Fibroblast of lung (primary cell): Measurements from ENCODE around the gene IL10RA. TPM values are rescaled to one million over a fixed set of nuclear protein-coding genes. Genes with fewer than 3 reads are reported as not detected.

Experiments used
- DNase-seq, 2 donors: peaks; one replicate each; pipeline versions ENCODE4 v3.0.0 to v3.0.0-alpha.2; 2010; ENCODE audit warnings: low read depth in 2 of 2
- H2AFZ ChIP-seq: 2 replicates; pipeline ENCODE4 v1.5.1; 2012; ENCODE audit warnings: low read length, control low read depth, inconsistent platforms
- H3K27ac ChIP-seq: 2 replicates; pipeline ENCODE4 v1.5.1; 2011; ENCODE audit warnings: low read length, control low read depth; ENCODE audit not compliant: insufficient read depth
- H3K27me3 ChIP-seq: 2 replicates; pipeline ENCODE4 v1.5.1; 2011; ENCODE audit warnings: mild to moderate bottlenecking, low read length; ENCODE audit not compliant: control insufficient read depth, insufficient read depth
- H3K36me3 ChIP-seq: 2 replicates; pipeline ENCODE4 v1.5.1; 2011; ENCODE audit warnings: low read length; ENCODE audit not compliant: control insufficient read depth, insufficient read depth
- H3K4me1 ChIP-seq: 2 replicates; pipeline ENCODE4 v1.5.1; 2011; ENCODE audit warnings: low read length; ENCODE audit not compliant: control insufficient read depth, insufficient read depth; ENCODE audit errors: extremely low read depth
- H3K4me2 ChIP-seq: 2 replicates; pipeline ENCODE4 v1.5.1; 2011; ENCODE audit warnings: low read length, control low read depth; ENCODE audit not compliant: insufficient read depth; ENCODE audit errors: extremely low read depth
- H3K4me3 ChIP-seq, 4 experiments: fragments of 200-600 bp in 1 of 4; sonication (generic) in 1 of 4; replicated peaks in 1 of 4; 2 replicates each; pipeline ENCODE4 v1.5.1; 2011 to 2016; ENCODE audit warnings: low read length in 4 of 4, low read depth in 3 of 4, mild to moderate bottlenecking in 3 of 4, control low read depth in 2 of 4, inconsistent platforms in 1 of 4, mixed read lengths in 1 of 4; ENCODE audit not compliant: insufficient read depth in 1 of 4; ENCODE audit errors: control extremely low read depth in 1 of 4
- H3K79me2 ChIP-seq: 2 replicates; pipeline ENCODE4 v1.5.1; 2012; ENCODE audit warnings: mild to moderate bottlenecking, low read length, inconsistent platforms; ENCODE audit not compliant: control insufficient read depth, insufficient read depth
- H3K9ac ChIP-seq: 2 replicates; pipeline ENCODE4 v1.5.1; 2011; ENCODE audit warnings: mild to moderate bottlenecking, low read length, control low read depth; ENCODE audit not compliant: insufficient read depth
- H3K9me3 ChIP-seq: 2 replicates; pipeline ENCODE4 v1.5.1; 2012; ENCODE audit warnings: low read depth, low read length; ENCODE audit not compliant: control insufficient read depth, insufficient read depth
- H4K20me1 ChIP-seq: 2 replicates; pipeline ENCODE4 v1.5.1; 2011; ENCODE audit warnings: low read length; ENCODE audit not compliant: control insufficient read depth, insufficient read depth; ENCODE audit errors: extremely low read depth
- EZH2 ChIP-seq: IDR thresholded peaks from 2 replicates; pipeline ENCODE4 v1.5.1; 2012; ENCODE audit warnings: low read length, control low read depth, mild to moderate bottlenecking; ENCODE audit errors: missing control alignments
- polyA plus RNA-seq, 2 donors: library from polyadenylated mRNA; depleted of rRNA in 1 of 2; stranded (reverse) in 1 of 2; unstranded in 1 of 2; fragments of >200 nt; gene quantifications; 2 replicates each; pipeline ENCODE4 v1.2.1, GENCODE V29; 2011 to 2012; ENCODE audit warnings: missing spikeins in 1 of 2
- total RNA-seq: library from RNA; depleted of rRNA; stranded (reverse); fragments of >200 nt; gene quantifications from 2 replicates; pipeline ENCODE4 v1.2.1, GENCODE V29; 2014
- TF ChIP-seq, protein P1 (sequence below), 2 donors: IDR thresholded peaks in 1 of 2; conservative IDR thresholded peaks in 1 of 2; 1 replicate in 1 of 2; 2 replicates in 1 of 2; pipeline ENCODE4 v1.5.1; 2011 to 2012; ENCODE audit warnings: low read length in 2 of 2, control low read depth in 1 of 2, inconsistent platforms in 1 of 2, low read depth in 1 of 2, mild to moderate bottlenecking in 1 of 2

IL10RA gene
- total and polyA plus RNA-seq, 2 donors (not counting 1 experiment from before 2014, with no cell fraction given) = 0.17 TPM; not detected in 1

DNA sequence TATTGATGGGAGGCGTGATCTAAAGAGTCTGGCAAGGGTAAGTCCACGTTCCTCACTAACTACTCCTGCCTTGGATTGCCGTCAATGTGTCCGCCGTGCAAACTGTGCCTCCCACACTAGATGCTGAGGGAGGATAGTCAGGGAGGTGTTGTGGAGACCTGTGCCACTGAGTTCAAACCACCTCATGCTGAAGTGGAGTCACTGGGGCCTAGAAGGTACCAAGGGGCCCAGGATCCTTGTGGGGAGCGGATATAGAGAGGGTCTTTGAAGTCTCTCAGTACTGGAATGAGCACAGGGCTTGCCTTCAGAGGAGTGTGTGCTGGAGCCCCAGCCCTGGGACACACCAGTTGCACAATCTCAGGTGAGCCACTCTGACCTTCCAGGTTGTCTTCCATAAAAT is 63.6 kb downstream of the IL10RA start:
- Histone ChIP-seq H3K27ac (no peak overlapping the region), H3K4me3 (no peak overlapping the region), H3K36me3 (no peaks in the 10 kb centered on the region), H2AFZ (no peak overlapping the region), H3K4me1 (no peaks in the 10 kb centered on the region), H4K20me1 (no peaks in the 10 kb centered on the region), H3K9ac (no peak overlapping the region), H3K27me3 (peaks cover 4% of the 10 kb centered on the region), H3K9me3 (no peaks in the 10 kb centered on the region), H3K4me2 (no peak overlapping the region), H3K79me2 (no peaks in the 10 kb centered on the region)
- TF ChIP-seq, protein P1, sequence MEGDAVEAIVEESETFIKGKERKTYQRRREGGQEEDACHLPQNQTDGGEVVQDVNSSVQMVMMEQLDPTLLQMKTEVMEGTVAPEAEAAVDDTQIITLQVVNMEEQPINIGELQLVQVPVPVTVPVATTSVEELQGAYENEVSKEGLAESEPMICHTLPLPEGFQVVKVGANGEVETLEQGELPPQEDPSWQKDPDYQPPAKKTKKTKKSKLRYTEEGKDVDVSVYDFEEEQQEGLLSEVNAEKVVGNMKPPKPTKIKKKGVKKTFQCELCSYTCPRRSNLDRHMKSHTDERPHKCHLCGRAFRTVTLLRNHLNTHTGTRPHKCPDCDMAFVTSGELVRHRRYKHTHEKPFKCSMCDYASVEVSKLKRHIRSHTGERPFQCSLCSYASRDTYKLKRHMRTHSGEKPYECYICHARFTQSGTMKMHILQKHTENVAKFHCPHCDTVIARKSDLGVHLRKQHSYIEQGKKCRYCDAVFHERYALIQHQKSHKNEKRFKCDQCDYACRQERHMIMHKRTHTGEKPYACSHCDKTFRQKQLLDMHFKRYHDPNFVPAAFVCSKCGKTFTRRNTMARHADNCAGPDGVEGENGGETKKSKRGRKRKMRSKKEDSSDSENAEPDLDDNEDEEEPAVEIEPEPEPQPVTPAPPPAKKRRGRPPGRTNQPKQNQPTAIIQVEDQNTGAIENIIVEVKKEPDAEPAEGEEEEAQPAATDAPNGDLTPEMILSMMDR (conservative IDR thresholded peaks at IDR 0.05 in 1 of 2, IDR thresholded peaks at IDR 0.05 in 1 of 2; ENCODE audit: low read depth in 1 of 2, low read length in 2 of 2) = no peak
- no peak for TF ChIP-seq EZH2
- DNase-seq = no peak

DNA sequence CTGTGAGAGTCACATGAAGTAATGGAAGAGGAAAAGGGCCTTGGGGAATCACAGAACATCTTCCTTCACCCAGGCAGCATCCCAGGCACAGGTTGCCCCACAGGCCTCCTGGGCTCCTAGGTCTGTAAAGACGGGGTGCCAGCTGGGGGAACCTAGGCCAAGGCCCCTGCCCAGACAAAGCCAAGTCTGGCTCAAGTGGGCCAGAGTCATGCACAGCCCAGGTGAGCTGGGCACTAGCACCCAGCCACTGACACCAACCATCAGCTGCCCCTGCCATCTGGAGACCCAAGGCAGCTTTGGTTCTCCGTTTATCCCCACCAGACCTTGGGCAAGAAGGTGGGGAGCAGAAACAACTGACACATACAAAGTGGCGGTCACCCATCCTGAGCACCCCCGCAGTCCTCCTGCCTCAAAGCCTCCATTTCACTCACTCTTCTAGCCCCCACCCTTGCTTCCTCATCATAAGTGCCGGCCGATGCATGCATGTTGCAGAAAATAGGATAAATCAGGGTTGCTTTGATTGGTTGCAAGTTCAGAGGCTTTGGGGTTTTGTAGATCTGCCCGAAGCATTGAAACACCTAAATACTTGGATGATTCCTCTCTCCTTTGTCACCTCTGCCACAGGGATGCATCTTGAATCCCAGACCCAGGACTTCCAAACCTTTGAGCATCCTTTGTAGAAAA is 64.2 kb downstream of the IL10RA start:
- no peaks in the 10 kb centered on the region for H3K79me2 ChIP-seq
- H3K4me1 ChIP-seq = no peaks in the 10 kb centered on the region
- no peaks in the 10 kb centered on the region for H3K36me3 ChIP-seq
- no peak overlapping the region for H3K4me3 ChIP-seq
- no peak for DNase-seq
- no peak overlapping the region for H3K27ac ChIP-seq
- H3K27me3 ChIP-seq = peaks cover 4% of the 10 kb centered on the region
- no peak overlapping the region for H3K4me2 ChIP-seq
- no peaks in the 10 kb centered on the region for H4K20me1 ChIP-seq
- TF ChIP-seq, protein P1 (conservative IDR thresholded peaks at IDR 0.05 in 1 of 2, IDR thresholded peaks at IDR 0.05 in 1 of 2; ENCODE audit: low read depth in 1 of 2, low read length in 2 of 2) = no peak
- no peak for TF ChIP-seq EZH2
- no peak overlapping the region for H2AFZ ChIP-seq
- H3K9me3 ChIP-seq = no peaks in the 10 kb centered on the region
- no peak overlapping the region for H3K9ac ChIP-seq

Other genes starting within 250 kb of the IL10RA start
- gene DSCAML1, start 189.2 kb upstream of the IL10RA start, total RNA-seq = 0.26 TPM in 1 of 2 replicates, not detected in the other
- gene DSCAML1, start 189.2 kb upstream of the IL10RA start, polyA plus RNA-seq = not detected in 2 replicates
- gene FXYD2, start 161.7 kb upstream of the IL10RA start, total RNA-seq = 0.33 and 0.51 TPM in 2 replicates
- 0.18 and 0.40 TPM in 2 replicates for gene FXYD2, start 161.7 kb upstream of the IL10RA start, polyA plus RNA-seq
- gene FXYD6, start 109.7 kb upstream of the IL10RA start, total RNA-seq = 5.1 and 8.0 TPM in 2 replicates
- 0.43 and 11.5 TPM in 2 replicates for gene FXYD6, start 109.7 kb upstream of the IL10RA start, polyA plus RNA-seq
- not detected in 2 replicates for gene TMPRSS13, start 57.0 kb upstream of the IL10RA start, total RNA-seq
- not detected in 2 replicates for gene TMPRSS13, start 57.0 kb upstream of the IL10RA start, polyA plus RNA-seq
- not detected in 2 replicates for gene TMPRSS4, start 90.7 kb downstream of the IL10RA start, total RNA-seq
- gene TMPRSS4, start 90.7 kb downstream of the IL10RA start, polyA plus RNA-seq = not detected in 2 replicates
- gene SMIM35, start 100.6 kb downstream of the IL10RA start, total RNA-seq = not detected in 2 replicates
- not detected in 2 replicates for gene SMIM35, start 100.6 kb downstream of the IL10RA start, polyA plus RNA-seq
- 6.7 and 10.4 TPM in 2 replicates for gene SCN4B, start 166.4 kb downstream of the IL10RA start, total RNA-seq
- gene SCN4B, start 166.4 kb downstream of the IL10RA start, polyA plus RNA-seq = 1.5 and 5.8 TPM in 2 replicates
- gene SCN2B, start 190.2 kb downstream of the IL10RA start, total RNA-seq = 4.9 and 7.3 TPM in 2 replicates
- 0.11 and 0.19 TPM in 2 replicates for gene SCN2B, start 190.2 kb downstream of the IL10RA start, polyA plus RNA-seq
- gene JAML, start 238.6 kb downstream of the IL10RA start, total RNA-seq = not detected in 2 replicates
- gene JAML, start 238.6 kb downstream of the IL10RA start, polyA plus RNA-seq = not detected in 2 replicates